Endothelial cell (in vitro differentiated cells): ENCODE measurements around the gene FAM210B. TPM values are rescaled to one million over a fixed set of nuclear protein-coding genes. Genes with fewer than 3 reads are reported as not detected.
A peak's percentile ranks its signal among the peaks of the same experiment; 100 is the strongest.

Source experiments
- DNase-seq: peaks from one replicate; pipeline ENCODE4 v3.0.0; 2021; ENCODE audit warnings: low spot score
- H3K27ac Mint-ChIP-seq: one replicate; pipeline ENCODE4 v1.8.0; 2021; ENCODE audit warnings: mixed read lengths, inconsistent platforms; ENCODE audit not compliant: unreplicated experiment
- H3K27me3 Mint-ChIP-seq: one replicate; pipeline ENCODE4 v1.8.0; 2021; ENCODE audit warnings: mild to moderate bottlenecking, moderate library complexity, mixed read lengths, inconsistent platforms; ENCODE audit not compliant: unreplicated experiment
- H3K36me3 Mint-ChIP-seq: one replicate; pipeline ENCODE4 v1.8.0; 2021; ENCODE audit warnings: mild to moderate bottlenecking, low read depth, mixed read lengths, inconsistent platforms; ENCODE audit not compliant: unreplicated experiment
- H3K4me1 Mint-ChIP-seq: one replicate; pipeline ENCODE4 v1.8.0; 2021; ENCODE audit warnings: mild to moderate bottlenecking, mixed read lengths, inconsistent platforms; ENCODE audit not compliant: unreplicated experiment
- H3K4me3 Mint-ChIP-seq: one replicate; pipeline ENCODE4 v1.8.0; 2021; ENCODE audit warnings: mild to moderate bottlenecking, mixed read lengths, inconsistent platforms; ENCODE audit not compliant: unreplicated experiment
- H3K9me3 Mint-ChIP-seq: one replicate; pipeline ENCODE4 v1.8.0; 2021; ENCODE audit warnings: mixed read lengths, inconsistent platforms; ENCODE audit not compliant: unreplicated experiment
- total RNA-seq: library from RNA; stranded (reverse); fragmentation: NEBNext Ultra II Directional; extraction: Animal tissue kit (Norgen Biotek cat#: 25700); gene quantifications from one replicate; pipeline ENCODE4 v1.2.1, GENCODE V29; 2021; ENCODE audit not compliant: unreplicated experiment
- TF ChIP-seq, protein P1 (sequence below): fragments of 200-600 bp; sonication (generic); IDR thresholded peaks from one replicate; pipeline ENCODE4 v1.5.0; 2021; ENCODE audit warnings: antibody characterized with exemption; ENCODE audit not compliant: unreplicated experiment

FAM210B gene
- total RNA-seq, 1 donor from 2014 or later, result 20.1 TPM

DNA sequence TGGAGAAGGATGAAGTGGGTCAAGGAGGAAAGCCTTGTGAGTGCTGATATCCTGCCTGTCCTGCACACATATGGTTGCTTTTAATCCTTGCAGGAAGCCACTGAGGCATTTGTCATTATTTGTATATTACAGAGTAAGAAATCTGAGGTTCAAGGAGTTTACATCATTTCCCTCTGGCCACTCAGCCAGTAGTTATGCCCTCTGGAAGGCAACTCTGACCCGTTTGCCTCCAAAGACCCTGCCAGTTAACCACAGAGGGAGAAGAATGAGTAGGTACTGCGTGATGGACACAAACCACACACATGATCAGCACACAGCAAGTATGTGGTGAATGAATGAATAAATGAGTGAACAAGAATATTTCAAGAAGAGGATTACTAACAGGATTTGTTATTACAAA, 7.9 kb upstream of the FAM210B start:
- no peak for DNase-seq
- no peak overlapping the region for H3K4me3 Mint-ChIP-seq
- no peaks in the 10 kb centered on the region for H3K9me3 Mint-ChIP-seq
- no peaks in the 10 kb centered on the region for H3K36me3 Mint-ChIP-seq
- TF ChIP-seq, protein P1, sequence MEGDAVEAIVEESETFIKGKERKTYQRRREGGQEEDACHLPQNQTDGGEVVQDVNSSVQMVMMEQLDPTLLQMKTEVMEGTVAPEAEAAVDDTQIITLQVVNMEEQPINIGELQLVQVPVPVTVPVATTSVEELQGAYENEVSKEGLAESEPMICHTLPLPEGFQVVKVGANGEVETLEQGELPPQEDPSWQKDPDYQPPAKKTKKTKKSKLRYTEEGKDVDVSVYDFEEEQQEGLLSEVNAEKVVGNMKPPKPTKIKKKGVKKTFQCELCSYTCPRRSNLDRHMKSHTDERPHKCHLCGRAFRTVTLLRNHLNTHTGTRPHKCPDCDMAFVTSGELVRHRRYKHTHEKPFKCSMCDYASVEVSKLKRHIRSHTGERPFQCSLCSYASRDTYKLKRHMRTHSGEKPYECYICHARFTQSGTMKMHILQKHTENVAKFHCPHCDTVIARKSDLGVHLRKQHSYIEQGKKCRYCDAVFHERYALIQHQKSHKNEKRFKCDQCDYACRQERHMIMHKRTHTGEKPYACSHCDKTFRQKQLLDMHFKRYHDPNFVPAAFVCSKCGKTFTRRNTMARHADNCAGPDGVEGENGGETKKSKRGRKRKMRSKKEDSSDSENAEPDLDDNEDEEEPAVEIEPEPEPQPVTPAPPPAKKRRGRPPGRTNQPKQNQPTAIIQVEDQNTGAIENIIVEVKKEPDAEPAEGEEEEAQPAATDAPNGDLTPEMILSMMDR, result no peak
- H3K4me1 Mint-ChIP-seq, result peaks cover 12% of the 10 kb centered on the region
- no peak overlapping the region for H3K27ac Mint-ChIP-seq
- H3K27me3 Mint-ChIP-seq, result peaks cover 5% of the 10 kb centered on the region

DNA sequence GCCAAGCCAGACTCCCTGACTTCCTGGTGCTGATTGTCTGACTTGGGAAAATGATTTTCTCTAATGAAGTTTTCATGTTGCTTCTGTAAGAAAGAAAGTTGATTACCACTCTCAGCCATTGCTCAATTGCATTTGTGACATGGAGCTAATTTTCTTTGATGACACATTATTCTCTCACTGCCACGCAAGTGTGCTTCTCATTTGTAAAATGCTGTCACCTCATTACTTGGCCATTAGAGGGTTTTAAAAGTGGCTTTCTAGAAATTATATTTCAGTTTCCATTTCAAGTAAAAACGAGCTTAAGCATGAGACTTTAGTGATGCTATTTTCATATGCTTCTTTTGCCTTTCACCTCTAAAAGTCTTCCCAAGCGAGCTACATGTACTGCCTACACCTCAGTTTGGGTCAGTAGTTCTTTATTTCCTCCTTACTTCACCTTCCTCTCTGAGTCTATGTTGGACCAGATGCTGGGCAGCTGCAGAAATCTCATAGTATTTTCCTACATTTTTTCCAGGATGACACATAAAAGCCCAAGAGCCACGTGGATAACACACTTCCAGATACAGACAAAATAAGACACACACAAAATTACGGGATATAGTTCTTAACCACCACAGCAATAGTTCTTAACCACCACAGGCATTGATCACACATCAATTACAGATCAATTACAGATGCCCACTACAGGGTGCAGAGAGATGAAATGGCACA, 6.3 kb upstream of the FAM210B start:
- H3K9me3 Mint-ChIP-seq, result no peaks in the 10 kb centered on the region
- no peak overlapping the region for H3K27ac Mint-ChIP-seq
- no peak for DNase-seq
- H3K4me1 Mint-ChIP-seq, result peaks cover 10% of the 10 kb centered on the region
- peaks cover 1% of the 10 kb centered on the region for H3K27me3 Mint-ChIP-seq
- H3K36me3 Mint-ChIP-seq, result no peaks in the 10 kb centered on the region
- H3K4me3 Mint-ChIP-seq, result no peak overlapping the region
- TF ChIP-seq, protein P1, result no peak

DNA sequence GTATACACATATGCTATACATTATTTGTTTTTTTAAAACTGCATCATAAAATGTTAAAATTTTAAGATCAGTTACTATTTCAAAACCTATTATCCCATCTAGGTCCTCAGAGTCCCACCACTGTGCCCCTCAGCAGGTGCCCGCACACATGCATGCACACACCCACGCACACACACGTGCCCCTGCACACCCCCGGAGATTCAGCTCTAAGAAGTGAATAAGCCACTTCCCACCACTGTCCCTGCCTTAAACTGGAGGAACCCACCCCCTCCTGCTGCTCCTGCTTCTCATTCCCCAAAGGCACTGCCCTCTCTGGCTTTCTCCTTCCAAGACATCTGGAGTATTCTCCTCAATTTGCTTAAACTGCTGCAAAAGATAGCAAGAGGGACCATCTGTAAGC, 5.4 kb upstream of the FAM210B start:
- H3K27me3 Mint-ChIP-seq, result peaks cover 1% of the 10 kb centered on the region
- peaks cover 2% of the 10 kb centered on the region for H3K4me1 Mint-ChIP-seq
- H3K36me3 Mint-ChIP-seq, result no peaks in the 10 kb centered on the region
- H3K4me3 Mint-ChIP-seq, result no peak overlapping the region
- DNase-seq, result no peak
- no peaks in the 10 kb centered on the region for H3K9me3 Mint-ChIP-seq
- no peak overlapping the region for H3K27ac Mint-ChIP-seq
- TF ChIP-seq, protein P1, result no peak

DNA sequence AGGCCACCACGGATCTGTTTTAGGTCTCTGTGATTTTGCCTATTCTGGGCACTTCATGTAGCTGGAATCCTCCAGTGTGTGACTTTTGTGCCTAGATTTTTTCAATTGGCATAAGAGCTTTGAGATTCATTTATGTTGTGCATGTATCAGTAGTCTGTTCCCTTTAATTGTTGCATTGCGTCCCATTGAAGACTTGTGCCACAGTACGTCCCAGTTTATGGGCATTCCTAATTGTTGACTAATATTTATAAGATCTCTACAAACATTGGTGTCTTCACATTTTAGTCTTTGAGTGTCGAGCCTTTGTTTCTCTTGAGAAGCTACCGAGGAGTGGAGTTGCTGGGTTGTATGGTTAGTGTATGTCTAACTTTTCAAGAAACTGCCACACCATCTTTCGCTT, 704 bp upstream of the FAM210B start:
- Mint-ChIP-seq H3K4me1 (peaks cover 6% of the 10 kb centered on the region), H3K9me3 (no peaks in the 10 kb centered on the region), H3K4me3 (peak overlapping the region; percentile 88), H3K27ac (no peak overlapping the region), H3K27me3 (peaks cover 6% of the 10 kb centered on the region), H3K36me3 (peaks cover 10% of the 10 kb centered on the region)
- no peak for DNase-seq
- TF ChIP-seq, protein P1, result no peak
